ENCODE results near the gene C1orf52. TPM values are rescaled to one million over a fixed set of nuclear protein-coding genes. Genes with fewer than 3 reads are reported as not detected.

C1orf52 gene
- 17.9 to 20.1 TPM (median 19.3 TPM) in 5 replicates for total RNA-seq (2022; extraction: Qiagen RNA extraction)

GRCh38 chr1:85259118-85259911, at the start of gene C1orf52:
TSS of gene C1orf52 (minus strand) at chr1:85259662. CDS start at chr1:85259633, 29 bp downstream.

GRCh38 chr1:85276215-85276977, 16.9 kb upstream of the C1orf52 start, which contains the start of gene BCL10:
TSS of gene BCL10 (minus strand) at chr1:85276632. CDS start at chr1:85276352, 280 bp downstream.

GRCh38 chr1:85200463-85201339, 58.8 kb downstream of the C1orf52 start, which contains the start of gene SYDE2:
TSS of gene SYDE2 (minus strand) at chr1:85201016. CDS start at chr1:85200996, 20 bp downstream.

Other genes starting within 250 kb of the C1orf52 start
- 2.8 to 3.8 TPM (median 3.4 TPM) in 5 replicates for gene MCOLN3, start 211.2 kb downstream of the C1orf52 start, total RNA-seq (2022; extraction: Qiagen RNA extraction)
- 0.69 to 1.7 TPM (median 1.2 TPM) in 5 replicates for gene SYDE2, start 58.6 kb downstream of the C1orf52 start, total RNA-seq (2022; extraction: Qiagen RNA extraction)
- gene BCL10, start 17.0 kb upstream of the C1orf52 start, total RNA-seq (2022; extraction: Qiagen RNA extraction): 12.2 to 16.0 TPM (median 14.7 TPM) in 5 replicates
- 8.0 to 10.6 TPM (median 9.0 TPM) in 5 replicates for gene DDAH1, start 205.5 kb upstream of the C1orf52 start, total RNA-seq (2022; extraction: Qiagen RNA extraction)